HCT116 (cell line): ENCODE measurements around the gene USP46. TPM values are rescaled to one million over a fixed set of nuclear protein-coding genes. Genes with fewer than 3 reads are reported as not detected.

ENCODE experiments used
- ATAC-seq: fragments of 200-7000 bp; cut with Tn5 transposase; 2 replicates; pipeline ENCODE4 v1.9.1; 2020; ENCODE audit warnings: mild to moderate bottlenecking, moderate library complexity
- BruUV-seq: library from RNA; stranded (reverse); fragments of 400-500 nt; replicated peaks from 2 replicates; lab custom pipeline; 2021; lab: Mats Ljungman, UMichigan
- CTCF ChIA-PET: fragments of 300-600 bp; sonication (Branson Sonifier 250); formaldehyde crosslinking; loops from one replicate; lab custom pipeline; 2021; ENCODE audit warnings: antibody characterized with exemption; lab: Charles Lee
- POLR2A ChIA-PET: fragments of 300-600, 350-600 bp; sonication (Branson Sonifier 250); formaldehyde crosslinking; loops from one replicate; lab custom pipeline; 2021; ENCODE audit warnings: antibody characterized with exemption; lab: Charles Lee
- RAD21 ChIA-PET, 2 experiments: fragments of 300-600 bp; sonication (Branson Sonifier 250); formaldehyde crosslinking; loops; one replicate each; lab custom pipeline; 2023; ENCODE audit warnings: low total read pairs in 2 of 2; ENCODE audit not compliant: uncharacterized antibody in 2 of 2, unreplicated experiment in 2 of 2, low non-redundant PET in 1 of 2; lab: Charles Lee
- DNase-seq: peaks from one replicate; pipeline ENCODE4 v3.0.0-alpha.2; 2010; ENCODE audit warnings: low read depth, low spot score
- H2AFZ ChIP-seq: fragments of 200-600 bp; shearing (Covaris generic), sonication (generic); 2 replicates; pipeline ENCODE4 v1.6.1; 2017; ENCODE audit warnings: low read depth, mixed run types, mixed read lengths, antibody characterized with exemption, low read length; ENCODE audit not compliant: poor library complexity, severe bottlenecking
- H3K27ac ChIP-seq: 2 replicates; pipeline ENCODE4 v1.5.1; 2012; ENCODE audit warnings: low read depth, low read length
- H3K27me3 ChIP-seq: fragments of 200-600 bp; sonication (generic); 2 replicates; pipeline ENCODE4 v1.6.1; 2016; ENCODE audit warnings: mixed run types, low read length, mixed read lengths; ENCODE audit not compliant: insufficient read depth
- H3K36me3 ChIP-seq, 2 experiments: fragments of 200-500 bp in 1 of 2; fragments of 200-600 bp in 1 of 2; sonication (Bioruptor generic) in 1 of 2; sonication (generic) in 1 of 2; 2 replicates each; pipeline versions ENCODE4 v1.5.1 to v1.6.1; 2014 to 2016; ENCODE audit warnings: low read length in 2 of 2, inconsistent platforms in 1 of 2, mixed read lengths in 1 of 2, mixed run types in 1 of 2; ENCODE audit not compliant: insufficient read depth in 2 of 2, control insufficient read depth in 1 of 2
- H3K4me1 ChIP-seq, 2 experiments: fragments of 200-600 bp in 1 of 2; sonication (generic) in 1 of 2; 2 replicates each; pipeline versions ENCODE4 v1.5.1 to v1.6.1; 2012 to 2017; ENCODE audit warnings: low read length in 2 of 2, inconsistent platforms in 1 of 2, mild to moderate bottlenecking in 1 of 2, mixed read lengths in 1 of 2, mixed run types in 1 of 2, moderate library complexity in 1 of 2; ENCODE audit not compliant: insufficient read depth in 2 of 2, control insufficient read depth in 1 of 2
- H3K4me2 ChIP-seq: fragments of 200-600 bp; sonication (generic); 2 replicates; pipeline ENCODE4 v1.6.1; 2017; ENCODE audit warnings: mixed run types, low read length, mixed read lengths
- H3K4me3 ChIP-seq, 2 experiments: fragments of 200-600 bp in 1 of 2; sonication (generic) in 1 of 2; replicated peaks in 1 of 2; 2 replicates each; pipeline ENCODE4 v1.5.1; 2011 to 2016; ENCODE audit warnings: low read length in 2 of 2, control low read depth in 1 of 2, low read depth in 1 of 2, mild to moderate bottlenecking in 1 of 2, mixed read lengths in 1 of 2, mixed run types in 1 of 2
- H3K79me2 ChIP-seq: fragments of 200-600 bp; sonication (generic); 2 replicates; pipeline ENCODE4 v1.6.1; 2017; ENCODE audit warnings: mild to moderate bottlenecking, mixed run types, low read length, moderate library complexity, mixed read lengths; ENCODE audit not compliant: insufficient read depth
- H3K9ac ChIP-seq: fragments of 200-600 bp; sonication (generic); 2 replicates; pipeline ENCODE4 v1.6.1; 2016; ENCODE audit warnings: low read length, mixed read lengths
- H3K9me2 ChIP-seq: fragments of 200-600 bp; sonication (generic), shearing (Covaris generic); 2 replicates; pipeline ENCODE4 v1.6.1; 2017; ENCODE audit warnings: mixed run types, mild to moderate bottlenecking, moderate library complexity; ENCODE audit not compliant: insufficient read depth
- H3K9me3 ChIP-seq, 2 experiments: fragments of 200-500 bp in 1 of 2; fragments of 200-600 bp in 1 of 2; sonication (Bioruptor generic) in 1 of 2; sonication (generic) in 1 of 2; 2 replicates each; pipeline ENCODE4 v1.6.1; 2014 to 2017; ENCODE audit warnings: low read length in 2 of 2, mixed read lengths in 2 of 2, inconsistent platforms in 1 of 2, low read depth in 1 of 2, mild to moderate bottlenecking in 1 of 2, mixed run types in 1 of 2, moderate library complexity in 1 of 2; ENCODE audit not compliant: control insufficient read depth in 1 of 2, insufficient read depth in 1 of 2
- H4K20me1 ChIP-seq: fragments of 200-600 bp; sonication (generic), shearing (Covaris generic); 2 replicates; pipeline ENCODE4 v1.6.1; 2017; ENCODE audit warnings: mixed run types, mild to moderate bottlenecking, moderate library complexity; ENCODE audit not compliant: insufficient read depth
- CEBPB ChIP-seq: IDR thresholded peaks from 2 replicates; pipeline ENCODE4 v1.6.1; 2012; ENCODE audit warnings: low read depth
- ELF1 ChIP-seq: IDR thresholded peaks from 2 replicates; pipeline ENCODE4 v1.6.1; 2012; ENCODE audit warnings: low read depth, borderline replicate concordance
- JUND ChIP-seq: IDR thresholded peaks from 2 replicates; pipeline ENCODE4 v1.6.1; 2012
- POLR2A ChIP-seq: IDR thresholded peaks from 2 replicates; pipeline ENCODE4 v1.7.0; 2011; ENCODE audit warnings: borderline replicate concordance; ENCODE audit not compliant: insufficient read depth, insufficient read length; ENCODE audit errors: extremely low read depth
- POLR2AphosphoS5 ChIP-seq: IDR thresholded peaks from 2 replicates; pipeline ENCODE4 v1.6.1; 2011; ENCODE audit warnings: mild to moderate bottlenecking, low read depth, low read length, moderate library complexity
- RAD21 ChIP-seq: IDR thresholded peaks from 2 replicates; pipeline ENCODE4 v1.6.1; 2012; ENCODE audit warnings: low read depth, mild to moderate bottlenecking
- SP1 ChIP-seq: IDR thresholded peaks from 2 replicates; pipeline ENCODE4 v1.6.1; 2012; ENCODE audit warnings: low read depth
- SRF ChIP-seq: IDR thresholded peaks from 2 replicates; pipeline ENCODE4 v1.6.1; 2012; ENCODE audit warnings: low read depth
- TCF7L2 ChIP-seq: IDR thresholded peaks from 2 replicates; pipeline ENCODE4 v1.7.0; 2011; ENCODE audit warnings: borderline replicate concordance, inconsistent platforms; ENCODE audit not compliant: insufficient read depth, insufficient read length; ENCODE audit errors: extremely low read depth
- YY1 ChIP-seq: IDR thresholded peaks from 2 replicates; pipeline ENCODE4 v1.6.1; 2011; ENCODE audit warnings: low read length, low read depth, moderate library complexity, mild to moderate bottlenecking; ENCODE audit not compliant: insufficient replicate concordance; ENCODE audit errors: extremely low read depth
- ZFX ChIP-seq: fragments of 450-650 bp; IDR thresholded peaks from 2 replicates; pipeline ENCODE4 v1.6.1; 2017
- ZNF274 ChIP-seq: fragments of 200-500 bp; sonication (Bioruptor generic); IDR thresholded peaks from 2 replicates; pipeline ENCODE4 v1.6.1; 2014; ENCODE audit warnings: mild to moderate bottlenecking, low read depth, low read length, inconsistent platforms
- intact Hi-C: fragments of 100-400 bp; cut with micrococcal nuclease; formaldehyde crosslinking; loops from 2 replicates; pipeline ENCODE4 v1.10.0; 2022
- total RNA-seq: library from RNA; stranded (reverse); gene quantifications from one replicate; pipeline ENCODE4 v1.2.1, GENCODE V29; 2021; ENCODE audit not compliant: unreplicated experiment
- TF ChIP-seq, protein P1 (sequence below): IDR thresholded peaks from 2 replicates; pipeline ENCODE4 v1.6.1; 2012
- TF ChIP-seq, protein P2 (sequence below): IDR thresholded peaks from 2 replicates; pipeline ENCODE4 v1.6.1; 2012

The USP46 gene
- total RNA-seq, 1 experiment from 2014 or later: 36.6 TPM

DNA sequence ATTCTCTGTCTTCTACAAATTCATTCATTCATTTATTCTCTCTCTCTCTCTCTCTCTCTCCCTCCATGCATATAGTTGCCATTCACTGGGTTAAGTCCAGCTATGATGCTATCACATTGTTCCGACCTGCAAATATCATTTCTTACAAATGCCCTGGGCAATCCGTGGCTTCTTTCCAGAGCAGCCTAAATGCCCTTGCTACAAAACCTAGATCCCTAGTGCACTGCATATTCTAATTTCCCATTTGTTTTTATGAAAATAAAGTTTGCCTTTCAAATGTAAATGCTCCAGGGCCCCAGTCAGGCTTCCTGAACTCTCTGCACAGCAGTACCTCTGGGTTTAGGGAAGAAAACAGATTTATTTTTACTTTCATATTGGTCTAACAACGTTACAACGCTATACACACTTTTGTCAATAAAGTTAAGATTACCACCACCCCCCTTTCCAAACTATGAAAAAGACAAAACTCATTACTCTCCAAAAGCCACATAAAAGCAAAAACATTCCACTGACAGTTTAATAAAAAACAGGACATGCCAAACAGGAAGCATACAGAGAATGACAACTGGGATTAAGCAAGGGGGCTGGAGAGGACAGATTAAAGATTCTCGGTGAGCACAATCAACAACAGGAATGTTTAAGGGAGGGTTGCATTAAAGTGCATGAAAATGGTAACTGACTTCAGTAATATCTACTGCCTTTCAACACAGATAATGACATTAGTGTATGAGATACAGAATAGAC lies 104.3 kb downstream of the USP46 start:
- intact Hi-C loops: no loop called here
- Histone ChIP-seq H3K4me2 (no peak overlapping the region), H2AFZ (no peak overlapping the region), H3K36me3 (no peaks in the 10 kb centered on the region), H3K9me3 (no peaks in the 10 kb centered on the region), H3K9me2 (no peaks in the 10 kb centered on the region), H3K79me2 (no peaks in the 10 kb centered on the region), H3K27ac (no peak overlapping the region), H3K27me3 (no peaks in the 10 kb centered on the region), H3K4me1 (peaks cover 0 to 5% of the 10 kb centered on the region in 2 experiments; a peak in 1 of 4 replicates), H3K4me3 (no peak overlapping the region), H4K20me1 (no peaks in the 10 kb centered on the region), H3K9ac (no peak overlapping the region)
- ChIA-PET CTCF (no interaction called here), POLR2A (no interaction called here), RAD21 (no interaction called here)
- BruUV-seq: no TSS peak
- DNase-seq: no peak
- ATAC-seq: no peak
- TF ChIP-seq CEBPB: no peak
- TF ChIP-seq ZFX: no peak

DNA sequence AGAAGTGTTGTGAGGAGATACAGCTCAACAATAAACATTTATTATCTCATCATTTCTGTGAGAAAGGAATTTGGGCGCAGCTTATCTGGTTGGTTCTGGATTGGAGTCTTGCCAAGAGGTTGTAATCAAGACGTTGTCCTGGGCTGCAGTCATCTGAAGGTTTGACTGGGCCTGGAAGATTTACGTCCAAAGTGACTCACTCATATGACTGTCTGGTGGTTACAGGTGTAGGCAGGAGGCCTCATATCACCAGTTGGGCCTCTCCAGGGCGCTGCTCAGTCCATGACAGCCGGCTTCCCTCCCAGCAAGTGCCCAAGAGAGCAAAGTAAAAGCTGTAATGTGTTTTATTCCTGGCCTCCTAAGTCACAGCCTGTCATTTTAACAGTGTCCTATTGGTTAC lies 106.3 kb downstream of the USP46 start:
- no TSS peak for BruUV-seq

More for the DNA sequence above, 106.3 kb downstream of the USP46 start:
- Histone ChIP-seq H3K9ac (no peak overlapping the region), H2AFZ (no peak overlapping the region), H3K9me2 (no peaks in the 10 kb centered on the region), H3K27ac (no peak overlapping the region), H3K36me3 (no peaks in the 10 kb centered on the region), H3K4me2 (no peak overlapping the region), H3K79me2 (no peaks in the 10 kb centered on the region), H3K9me3 (no peaks in the 10 kb centered on the region), H4K20me1 (no peaks in the 10 kb centered on the region), H3K4me3 (no peak overlapping the region), H3K4me1 (peaks cover 0 to 5% of the 10 kb centered on the region in 2 experiments; a peak in 1 of 4 replicates), H3K27me3 (no peaks in the 10 kb centered on the region)
- intact Hi-C loops: no loop called here
- ChIA-PET RAD21 (no interaction called here), CTCF (no interaction called here), POLR2A (no interaction called here)
- DNase-seq: no peak
- ATAC-seq: no peak; the same call in 1 of the 2 replicates
- no peak for TF ChIP-seq ELF1
- no peak for TF ChIP-seq POLR2A
- TF ChIP-seq JUND: no peak
- TF ChIP-seq, protein P1, sequence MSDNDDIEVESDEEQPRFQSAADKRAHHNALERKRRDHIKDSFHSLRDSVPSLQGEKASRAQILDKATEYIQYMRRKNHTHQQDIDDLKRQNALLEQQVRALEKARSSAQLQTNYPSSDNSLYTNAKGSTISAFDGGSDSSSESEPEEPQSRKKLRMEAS: no peak
- TF ChIP-seq, protein P2, sequence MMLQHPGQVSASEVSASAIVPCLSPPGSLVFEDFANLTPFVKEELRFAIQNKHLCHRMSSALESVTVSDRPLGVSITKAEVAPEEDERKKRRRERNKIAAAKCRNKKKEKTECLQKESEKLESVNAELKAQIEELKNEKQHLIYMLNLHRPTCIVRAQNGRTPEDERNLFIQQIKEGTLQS: no peak
- TF ChIP-seq TCF7L2: no peak
- TF ChIP-seq SRF: no peak
- no peak for TF ChIP-seq YY1
- TF ChIP-seq RAD21: no peak
- TF ChIP-seq ZNF274: no peak
- no peak for TF ChIP-seq SP1
- no peak for TF ChIP-seq POLR2AphosphoS5
